Stimulated activated CD8-positive, alpha-beta memory T cell treated with anti-CD3 and anti-CD28 coated beads, Interleukin-7, amount 100 ng/mL, for 4 hours (primary cell): Measurements from ENCODE around the gene FABP6.
"Not testable (repeated sequence)": the region's sequence is repeated elsewhere in the genome, so short reads cannot be mapped to it uniquely, and the experiment has no call there.

Experiments
- DNase-seq, 2 donors: peaks; one replicate each; pipeline ENCODE4 v3.0.0-alpha.2; 2020; ENCODE audit warnings: low read depth in 2 of 2

Gene FABP6

GRCh38 chr5:160221082-160221481 lies 8.2 kb upstream of the FABP6 start:
- no peak for DNase-seq

GRCh38 chr5:160227012-160227411 lies 2.3 kb upstream of the FABP6 start:
- DNase-seq, result no peak

- no peak for DNase-seq
Observed at GRCh38 chr5:160230686-160231527, 1.6 kb downstream of the FABP6 start.

- DNase-seq, result no peak
Observed at GRCh38 chr5:160231783-160232342, 2.6 kb downstream of the FABP6 start.

DNA sequence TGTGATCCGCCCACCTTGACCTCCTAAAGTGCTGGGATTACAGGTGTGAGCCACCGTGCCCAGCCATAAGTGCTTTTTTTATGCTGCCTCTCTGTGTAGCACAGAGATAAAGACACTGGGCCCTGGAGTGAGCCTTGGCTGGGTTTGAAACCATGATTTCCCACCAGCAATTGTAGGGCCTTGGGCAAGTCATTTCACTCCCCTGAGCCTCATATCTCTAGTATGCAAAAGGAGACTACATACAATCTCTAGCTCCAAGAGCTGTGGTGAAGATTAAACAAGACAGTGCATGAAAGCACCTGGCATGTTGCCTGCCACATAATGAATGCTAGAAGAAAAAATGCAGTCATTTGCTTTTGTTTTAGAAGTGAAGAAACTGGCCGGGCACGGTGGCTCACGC lies 3.9 kb downstream of the FABP6 start:
- no peak for DNase-seq

DNA sequence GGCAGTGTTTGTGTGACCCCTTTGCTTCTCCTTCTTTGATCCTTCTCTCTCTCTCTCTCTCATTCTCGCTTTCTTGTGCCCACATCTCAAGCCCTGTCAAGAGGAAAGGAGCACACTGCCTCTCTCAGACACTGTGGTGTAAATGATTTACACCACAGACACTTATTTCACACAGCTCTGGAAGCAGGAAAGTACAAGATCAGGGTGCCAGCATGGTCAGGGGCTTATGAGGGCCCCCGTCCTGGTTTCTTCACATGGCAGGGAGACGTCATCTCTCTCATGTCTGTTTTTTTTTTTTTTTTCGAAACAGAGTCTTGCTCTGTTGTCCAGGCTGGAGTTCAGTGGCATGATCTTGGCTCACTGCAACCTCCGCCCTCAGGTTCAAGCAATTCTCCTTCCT lies 6.4 kb downstream of the FABP6 start:
- DNase-seq, result no peak

DNA sequence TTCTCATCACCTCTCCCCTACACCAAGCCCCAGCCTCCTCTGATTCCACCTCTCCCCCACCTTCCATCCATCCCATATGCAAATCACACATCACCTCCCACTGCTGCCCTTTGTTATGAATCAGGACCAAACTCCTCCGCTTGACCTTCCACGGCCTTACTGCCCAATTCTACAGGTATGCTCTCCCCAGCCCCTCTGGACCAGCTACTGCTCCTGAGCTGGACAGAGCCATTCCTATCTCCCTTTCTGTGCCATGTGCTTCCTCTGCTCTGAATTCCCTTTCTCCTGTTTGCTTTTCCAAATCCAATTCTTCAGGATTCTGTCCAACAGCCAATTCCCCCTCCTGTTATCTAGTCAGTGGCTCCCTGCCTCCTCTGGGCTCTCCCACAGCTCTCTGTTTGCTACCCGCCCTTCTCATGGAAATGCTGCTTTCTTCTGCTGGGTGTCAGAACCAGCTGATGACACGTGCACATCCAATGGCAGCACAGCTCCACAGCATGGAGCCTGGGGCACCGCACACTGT lies 8.3 kb downstream of the FABP6 start:
- DNase-seq, result no peak

DNA sequence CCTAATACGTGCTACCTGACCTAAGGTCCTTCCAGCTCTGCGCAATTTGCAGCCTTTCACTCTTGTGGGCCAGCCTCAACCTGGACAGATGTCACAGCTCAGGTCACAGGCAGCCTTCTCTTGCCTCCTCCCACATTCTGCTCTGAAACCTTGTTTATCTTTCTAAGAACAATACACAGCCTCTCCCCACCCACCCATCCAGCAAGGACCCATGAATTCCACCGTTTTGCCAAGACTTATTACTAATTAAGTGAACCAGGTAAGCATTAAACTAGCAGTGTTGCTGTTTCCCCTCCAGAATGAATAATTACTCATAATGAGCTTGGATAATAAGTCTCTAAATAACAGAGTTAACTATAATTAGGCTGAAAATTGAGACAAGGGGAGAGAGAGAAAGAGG lies 11.0 kb downstream of the FABP6 start:
- no peak for DNase-seq

DNA sequence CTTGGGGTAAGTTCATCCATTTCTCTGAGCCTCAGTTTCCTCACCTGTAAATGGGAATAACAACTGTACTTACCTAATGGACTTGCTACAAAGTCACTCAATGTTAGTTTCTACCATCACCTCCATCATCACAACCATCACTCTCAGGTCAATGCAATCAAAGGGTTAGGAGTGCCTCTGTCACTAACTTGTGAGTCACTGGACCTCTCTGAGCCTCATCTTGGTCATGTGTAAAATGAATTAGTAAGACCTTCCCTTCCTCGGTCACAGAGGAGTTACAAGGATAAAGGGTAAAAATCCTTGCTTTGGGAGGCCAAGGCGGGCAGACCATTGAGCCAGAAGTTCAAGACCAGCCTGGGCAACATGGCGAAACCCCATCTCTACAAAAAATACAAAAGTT lies 12.8 kb downstream of the FABP6 start:
- DNase-seq, result no peak

DNA sequence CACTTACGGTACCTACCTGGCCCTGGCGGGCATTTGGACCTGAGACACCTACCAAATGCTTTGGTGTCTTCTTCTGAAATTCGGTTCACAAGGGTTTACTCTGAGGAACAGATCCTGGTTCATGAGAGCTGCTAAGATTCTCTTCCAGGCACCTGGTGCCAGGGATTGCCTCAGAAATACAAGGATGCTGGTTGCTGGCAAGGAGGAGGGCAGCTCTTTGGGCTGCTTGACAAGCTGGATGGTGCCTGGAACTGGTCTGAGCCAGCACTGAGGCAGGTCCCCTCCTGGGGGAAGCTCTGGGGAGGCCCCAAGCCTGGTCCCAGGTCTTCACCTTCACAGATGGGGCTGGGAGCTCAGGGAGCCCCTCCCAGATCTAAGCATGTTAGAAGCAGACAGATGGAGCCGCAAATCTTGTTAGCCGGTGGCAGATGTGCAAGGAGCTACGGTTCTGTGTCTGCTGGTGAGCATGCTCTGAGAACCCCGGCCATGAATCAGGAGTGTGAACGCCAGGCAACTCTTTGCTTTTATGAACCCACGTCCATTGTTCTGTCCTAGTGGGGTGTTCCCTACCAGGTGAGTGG lies 16.3 kb downstream of the FABP6 start:
- DNase-seq, result no peak

GRCh38 chr5:160249570-160249969 lies 20.3 kb downstream of the FABP6 start:
- not testable (repeated sequence) for DNase-seq

DNA sequence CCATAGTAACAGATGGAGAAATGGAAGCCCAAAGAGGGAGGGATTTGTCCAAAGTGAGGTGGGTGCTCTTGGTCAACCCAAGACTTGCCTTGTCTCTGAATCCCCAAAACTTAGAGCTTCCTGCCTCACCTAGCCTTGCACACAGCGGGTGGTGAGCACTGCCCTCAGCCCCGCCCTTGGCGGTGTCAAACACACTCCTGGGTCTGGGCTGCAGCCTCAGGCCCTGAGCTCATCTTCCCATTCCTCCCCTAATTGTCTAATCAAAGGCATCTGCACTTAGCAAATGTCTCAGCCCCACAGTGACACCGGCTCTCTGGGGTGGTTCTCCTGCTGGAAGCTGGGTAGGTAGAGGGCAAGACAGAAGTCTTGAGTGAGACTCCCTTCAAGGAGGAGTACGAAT lies 20.9 kb downstream of the FABP6 start:
- DNase-seq, result no peak

GRCh38 chr5:160250826-160251225 lies 21.5 kb downstream of the FABP6 start:
- DNase-seq, result no peak

GRCh38 chr5:160251406-160252155 lies 22.3 kb downstream of the FABP6 start:
- DNase-seq, result no peak

- no peak for DNase-seq
Observed at GRCh38 chr5:160252916-160253315, 23.6 kb downstream of the FABP6 start.

GRCh38 chr5:160253441-160253840 lies 24.1 kb downstream of the FABP6 start:
- DNase-seq, result no peak

- DNase-seq, result no peak
Observed at GRCh38 chr5:160254706-160255105, 25.4 kb downstream of the FABP6 start.

DNA sequence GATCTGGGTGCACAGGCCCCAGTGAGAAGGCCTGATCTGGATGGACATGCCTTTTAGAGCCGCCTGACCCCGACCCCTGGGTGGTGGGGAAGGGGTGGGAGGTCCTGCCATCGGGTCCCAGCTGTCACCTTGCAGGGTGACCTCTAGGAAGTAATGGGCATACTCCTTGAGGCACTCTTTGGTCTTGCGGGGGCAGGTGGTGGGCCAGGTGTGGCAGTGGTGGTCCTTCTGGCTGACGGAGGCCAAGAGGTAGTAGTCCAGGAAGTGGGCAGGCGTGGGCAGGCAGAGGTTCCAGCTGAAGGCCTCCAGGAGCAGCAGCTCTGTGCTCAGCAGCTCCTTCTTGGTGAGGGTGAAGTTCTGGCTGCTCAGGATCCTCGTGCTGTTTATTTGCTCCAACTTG lies 30.0 kb downstream of the FABP6 start:
- no peak for DNase-seq

DNA sequence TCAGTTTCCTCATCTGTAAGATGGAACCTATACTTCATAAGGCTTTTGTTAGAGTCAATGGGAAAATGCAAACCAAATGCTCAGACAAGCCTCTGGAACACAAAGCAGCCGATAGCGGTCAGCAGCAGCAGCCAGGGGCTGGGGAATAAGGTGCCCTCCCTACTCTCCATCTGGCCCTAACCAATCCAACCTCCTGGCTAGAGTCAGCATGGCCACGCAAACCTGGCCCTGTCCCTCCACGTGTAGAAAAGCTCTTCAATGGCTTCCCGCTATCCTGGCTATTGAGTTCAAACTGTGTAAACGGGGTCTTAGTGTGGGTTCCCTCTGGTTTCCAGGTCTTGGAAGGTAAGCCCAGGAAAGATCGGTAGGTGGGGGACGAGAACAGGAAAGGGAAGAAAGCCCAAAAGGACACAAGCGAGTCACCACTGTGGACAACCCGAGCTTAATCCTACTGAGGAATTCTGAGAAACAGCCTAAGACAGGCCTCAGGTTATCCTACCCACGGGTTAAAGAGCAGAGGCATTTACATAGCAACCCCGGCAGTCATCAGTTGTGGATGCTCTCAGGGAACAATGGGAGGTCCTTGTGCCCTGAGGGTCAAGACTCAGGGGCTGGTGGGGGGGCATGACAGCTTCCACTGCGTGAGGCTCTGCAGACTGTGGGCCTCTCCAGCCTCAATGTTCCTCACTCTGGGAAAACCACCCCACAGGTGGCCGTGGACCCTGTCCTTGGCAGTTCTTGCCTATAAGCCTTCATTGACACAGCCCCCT lies 30.9 kb downstream of the FABP6 start:
- no peak for DNase-seq

GRCh38 chr5:160260881-160261815 lies 31.8 kb downstream of the FABP6 start:
- no peak for DNase-seq
